ENCODE results near the gene SCFD2.
"Not testable (repeated sequence)": the region's sequence is repeated elsewhere in the genome, so short reads cannot be mapped to it uniquely, and the experiment has no call there.

Gene SCFD2

GRCh38 chr4:53346392-53346791 lies 19.5 kb downstream of the SCFD2 start:
- DNase-seq (ENCODE audit: low read depth), result not testable (repeated sequence)

- not testable (repeated sequence) for DNase-seq (ENCODE audit: low read depth)
These were observed 25.7 kb downstream of the SCFD2 start for GRCh38 chr4:53340145-53340544.

DNA sequence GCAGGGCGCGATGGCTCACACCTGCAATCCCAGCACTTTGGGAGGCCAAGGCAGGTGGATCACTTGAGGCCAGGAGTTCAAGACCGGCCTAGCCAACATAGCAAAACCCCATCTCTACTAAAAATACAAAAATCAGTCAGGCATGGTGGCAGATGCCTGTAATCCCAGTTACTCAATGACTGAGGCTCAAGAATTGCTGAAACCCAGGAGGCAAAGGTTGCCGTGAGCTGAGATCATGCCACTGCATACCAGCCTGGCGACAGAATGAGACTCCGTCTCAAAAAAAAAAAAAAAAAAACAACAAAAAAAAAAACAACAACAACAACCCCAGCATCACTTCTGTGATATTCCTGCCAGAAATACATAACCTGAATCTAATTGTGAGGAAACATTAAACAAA lies 30.9 kb downstream of the SCFD2 start:
- DNase-seq (ENCODE audit: low read depth), result not testable (repeated sequence)

DNA sequence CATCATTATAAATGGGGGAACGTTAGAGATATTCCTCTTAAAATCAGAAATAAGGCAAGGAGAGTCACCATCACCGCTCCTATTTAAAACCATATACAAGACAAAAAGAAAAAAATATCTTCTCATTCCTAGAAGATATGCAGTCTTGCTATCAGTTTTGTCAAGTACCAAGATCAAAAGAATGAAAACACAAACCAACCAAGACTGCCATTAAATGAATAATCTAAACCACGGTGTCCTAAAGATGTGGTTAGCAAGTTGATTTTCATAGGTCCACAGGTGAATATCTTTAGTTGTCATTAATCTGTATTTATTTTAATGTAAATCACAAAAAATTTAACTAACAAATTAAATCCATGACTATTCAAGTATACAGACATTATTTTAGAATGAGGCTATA lies 39.3 kb downstream of the SCFD2 start:
- DNase-seq (ENCODE audit: low read depth), result no peak

GRCh38 chr4:53322696-53323095 lies 43.2 kb downstream of the SCFD2 start:
- no peak for DNase-seq (ENCODE audit: low read depth)

DNA sequence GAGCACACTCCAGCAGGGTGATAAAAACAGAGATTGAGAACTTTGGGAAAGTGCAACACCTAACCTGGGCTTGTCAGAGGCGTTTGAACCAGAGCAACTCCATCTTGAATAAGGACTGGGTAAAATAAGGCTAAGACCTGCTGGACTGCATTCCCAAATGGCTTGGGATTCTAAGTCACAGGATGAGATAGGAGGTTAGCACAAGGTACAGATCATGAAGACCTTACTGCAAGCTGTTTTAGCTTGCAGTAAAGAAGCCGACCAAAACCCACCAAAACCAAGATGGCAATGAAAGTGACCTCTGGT lies 43.9 kb downstream of the SCFD2 start:
- DNase-seq (ENCODE audit: low read depth), result no peak

DNA sequence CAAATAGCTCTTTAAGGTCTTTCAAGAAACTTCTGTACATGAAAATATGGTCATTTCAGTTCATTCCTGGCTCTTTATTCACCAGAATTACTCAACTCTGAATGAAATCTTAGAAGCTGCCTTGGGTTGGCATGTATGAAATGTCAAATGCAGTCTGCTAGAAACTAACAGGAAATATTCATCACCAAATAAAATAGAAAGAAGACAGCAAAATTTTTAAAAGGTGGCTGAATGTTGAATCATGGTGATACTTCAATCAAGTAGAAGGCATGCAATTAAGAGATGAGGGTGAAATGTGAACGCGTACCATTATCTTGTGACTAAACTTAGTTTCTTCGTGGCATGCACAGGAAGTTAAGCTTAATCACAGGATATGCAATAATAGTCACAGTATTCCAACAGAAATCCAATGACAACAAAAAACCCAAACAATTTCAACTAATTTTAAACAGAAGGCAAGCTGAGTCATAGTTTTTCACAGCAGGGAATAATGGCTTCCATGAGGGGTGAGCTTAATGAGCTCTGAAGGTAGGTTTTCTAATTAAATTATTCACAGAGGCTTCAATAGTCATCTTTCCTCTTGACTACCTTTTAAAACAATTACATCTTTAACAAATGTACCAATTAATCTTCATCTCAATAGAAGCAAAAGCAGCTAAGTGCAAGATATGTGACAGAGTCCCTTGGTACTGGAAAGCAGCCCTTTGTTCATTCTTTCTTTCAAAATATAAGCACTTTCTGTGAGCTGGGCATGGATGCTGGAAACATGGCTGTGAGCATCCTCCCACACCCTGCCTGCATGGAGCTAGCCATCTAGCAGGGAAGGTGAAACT lies 44.5 kb downstream of the SCFD2 start:
- DNase-seq (ENCODE audit: low read depth), result no peak

DNA sequence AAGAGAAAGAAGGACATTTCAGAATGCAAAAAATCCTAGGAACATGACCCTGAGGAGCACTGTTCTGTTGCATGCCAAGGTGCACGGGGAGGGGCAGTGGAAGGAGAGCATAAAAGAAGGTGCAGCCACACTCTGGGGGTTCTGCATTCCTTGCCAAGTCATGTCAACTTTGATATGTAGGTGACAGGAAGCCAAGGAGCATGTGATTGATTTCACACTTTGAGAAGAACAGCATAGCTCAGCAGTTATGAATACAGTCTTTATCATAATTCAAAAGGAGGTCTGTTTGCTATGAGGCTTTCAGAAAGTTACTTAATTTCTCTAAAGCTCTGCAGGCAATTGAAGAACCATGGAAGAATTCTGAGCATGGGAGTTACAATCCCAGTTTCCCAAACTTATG lies 50.6 kb downstream of the SCFD2 start:
- DNase-seq (ENCODE audit: low read depth), result no peak

DNA sequence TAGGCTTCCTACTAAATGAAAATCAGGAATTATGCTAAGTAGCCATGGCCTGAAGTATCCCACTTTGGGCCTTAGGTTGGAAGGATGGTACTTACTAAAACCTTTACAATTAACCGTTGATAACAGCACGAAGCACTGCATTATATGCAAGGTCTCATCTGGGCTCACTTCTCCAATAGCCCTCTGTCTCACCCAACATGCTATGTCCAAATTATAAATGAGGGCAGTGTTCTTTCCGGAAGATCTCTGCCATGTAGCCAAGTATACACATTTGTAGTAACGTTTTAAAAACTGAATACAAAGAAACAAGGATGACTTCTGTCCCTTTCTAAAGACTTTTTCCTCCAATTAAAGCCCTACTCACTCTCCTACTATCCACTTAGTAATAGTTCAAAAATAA lies 51.6 kb downstream of the SCFD2 start:
- no peak for DNase-seq (ENCODE audit: low read depth)

DNA sequence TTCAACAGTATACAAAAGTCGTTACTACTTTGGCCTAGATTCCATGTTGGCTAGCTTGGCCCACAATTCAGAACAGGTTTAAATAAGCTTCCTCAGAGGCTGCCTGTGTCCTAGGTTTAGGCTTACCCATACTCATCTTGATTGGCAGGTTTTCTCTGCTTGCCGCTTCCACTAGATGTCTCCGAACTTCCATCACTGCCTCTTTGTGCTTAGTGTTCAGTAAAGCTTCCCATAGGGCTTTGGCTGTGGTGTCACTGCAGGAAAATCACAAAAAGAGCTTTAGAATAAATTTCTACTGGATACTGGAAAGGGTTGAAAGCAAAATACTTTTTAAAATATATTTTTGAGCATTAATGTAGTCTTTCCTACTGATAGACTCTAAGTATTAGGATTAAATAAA lies 52.4 kb downstream of the SCFD2 start:
- DNase-seq (ENCODE audit: low read depth), result no peak

DNA sequence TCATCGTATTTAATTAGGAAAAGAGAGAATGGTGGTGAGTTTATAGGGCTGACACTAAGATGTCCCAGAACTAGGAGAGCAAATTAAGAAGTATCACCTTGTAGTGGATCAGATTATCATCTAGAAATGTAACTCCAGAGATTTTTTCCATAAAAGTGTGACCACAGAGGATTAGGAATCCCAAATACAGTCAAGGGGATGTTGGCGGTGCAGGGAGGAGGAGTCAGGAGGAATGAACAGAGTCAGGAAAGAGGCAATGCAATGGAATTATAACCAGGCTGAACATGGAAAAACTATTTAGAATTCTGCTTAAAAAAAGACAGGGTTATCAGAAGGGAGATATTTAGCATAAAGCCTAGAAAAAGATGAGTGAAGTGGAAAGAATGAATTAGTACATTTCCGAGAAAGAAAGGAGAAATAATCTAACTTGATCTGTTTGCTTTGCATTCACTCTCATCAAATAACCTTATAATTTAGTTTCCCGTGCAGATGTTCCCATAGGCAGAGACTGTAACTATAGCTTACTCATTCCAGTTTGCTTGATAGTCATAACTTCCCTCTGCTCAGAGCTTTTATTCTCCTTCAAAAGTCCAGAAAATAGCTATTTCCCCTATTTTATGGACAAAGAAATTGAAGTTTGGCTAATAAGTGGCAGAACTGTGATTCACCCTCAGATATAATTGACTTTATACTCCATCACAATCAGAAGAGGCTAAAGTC lies 56.4 kb downstream of the SCFD2 start:
- DNase-seq (ENCODE audit: low read depth), result no peak

- DNase-seq (ENCODE audit: low read depth), result no peak
These were observed 57.8 kb downstream of the SCFD2 start for GRCh38 chr4:53307819-53308780.

- no peak for DNase-seq (ENCODE audit: low read depth)
These were observed 58.7 kb downstream of the SCFD2 start for GRCh38 chr4:53307210-53307609.

DNA sequence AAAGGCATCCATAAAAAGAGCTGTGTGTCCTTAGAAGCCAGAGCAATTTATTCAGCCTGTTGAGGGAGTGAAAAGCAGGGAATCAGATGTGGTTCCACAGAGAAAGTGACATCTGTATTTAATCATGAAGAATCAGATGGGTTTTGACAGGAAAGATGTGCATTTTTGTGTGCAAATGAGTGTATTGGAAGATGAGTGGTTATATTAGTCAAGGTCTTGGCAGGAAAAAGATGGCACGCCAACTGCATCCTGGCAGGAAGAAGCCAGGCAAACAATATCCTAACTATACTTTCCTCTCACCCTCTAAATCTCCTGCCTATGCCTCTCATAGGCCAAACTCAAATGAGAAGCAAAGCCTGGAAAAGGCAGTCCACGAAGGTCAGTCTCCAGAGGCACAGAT lies 59.1 kb downstream of the SCFD2 start:
- no peak for DNase-seq (ENCODE audit: low read depth)

GRCh38 chr4:53292209-53292608 lies 73.7 kb downstream of the SCFD2 start:
- not testable (repeated sequence) for DNase-seq (ENCODE audit: low read depth)

DNA sequence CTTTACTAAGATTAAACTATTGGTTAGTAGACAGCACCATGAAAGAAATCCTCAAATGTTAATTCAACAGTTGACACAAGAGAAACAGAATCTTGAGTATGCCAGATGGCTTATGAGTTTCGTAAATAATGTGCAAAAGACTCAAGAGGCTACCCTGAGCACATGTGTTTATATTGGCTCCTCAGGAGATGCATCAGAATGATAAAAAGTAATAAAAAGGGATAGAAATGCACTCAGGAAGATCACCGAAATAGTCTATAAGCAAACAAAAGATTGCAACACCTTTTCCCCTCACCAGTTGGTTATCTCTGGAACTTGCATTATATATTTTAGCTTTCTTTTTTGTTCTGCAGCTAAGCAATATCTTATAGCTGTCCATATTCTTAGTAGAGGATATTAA lies 84.4 kb downstream of the SCFD2 start:
- DNase-seq (ENCODE audit: low read depth), result no peak

DNA sequence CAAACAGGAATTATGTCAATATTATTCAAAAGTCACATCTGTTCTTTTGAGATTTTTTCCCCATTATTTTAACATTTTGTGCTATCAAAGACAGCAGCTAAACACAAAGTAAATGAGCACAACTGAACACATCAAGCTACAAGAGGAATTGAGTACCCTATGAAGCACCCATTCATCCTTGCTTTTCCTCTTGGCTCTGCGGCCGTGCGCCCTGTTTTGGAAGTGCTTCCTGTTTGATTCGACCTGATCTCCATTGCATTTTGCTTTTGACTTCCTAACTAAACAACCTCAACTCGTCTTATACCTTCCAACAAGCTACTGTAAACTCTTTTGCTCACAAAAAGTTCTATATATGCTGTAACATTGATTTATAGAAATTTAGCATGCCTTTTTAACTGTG lies 85.0 kb downstream of the SCFD2 start:
- DNase-seq (ENCODE audit: low read depth), result no peak

DNA sequence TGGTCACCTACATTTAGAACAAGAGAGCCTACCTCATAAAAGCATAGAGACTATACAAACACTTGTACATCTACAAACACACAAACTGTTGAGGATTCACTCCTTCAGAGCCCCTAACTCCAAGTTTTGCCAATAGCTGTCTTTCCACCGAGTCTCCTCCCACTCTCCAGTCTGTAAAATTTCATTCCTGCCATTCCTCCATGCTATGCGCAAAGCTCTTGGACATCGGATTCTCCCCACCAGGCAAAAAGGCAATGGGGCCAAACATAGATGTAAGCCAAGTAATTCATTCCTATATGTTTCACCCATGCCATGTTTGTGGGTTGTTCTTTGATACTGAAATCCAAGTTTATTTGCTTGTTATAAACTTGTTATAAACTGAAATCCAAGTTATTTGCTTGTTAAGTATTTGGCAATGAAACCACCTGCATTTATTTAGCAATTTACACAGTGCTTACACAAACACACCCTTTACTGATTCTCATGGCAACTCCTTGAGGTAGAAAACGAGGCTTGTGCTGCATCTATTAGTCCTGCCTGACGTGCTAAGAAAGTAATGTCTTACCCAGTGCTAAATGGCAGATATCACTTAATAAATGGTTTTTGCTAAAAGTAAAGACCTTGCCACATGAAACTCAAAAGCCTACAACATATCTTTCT lies 91.1 kb downstream of the SCFD2 start:
- no peak for DNase-seq (ENCODE audit: low read depth)

DNA sequence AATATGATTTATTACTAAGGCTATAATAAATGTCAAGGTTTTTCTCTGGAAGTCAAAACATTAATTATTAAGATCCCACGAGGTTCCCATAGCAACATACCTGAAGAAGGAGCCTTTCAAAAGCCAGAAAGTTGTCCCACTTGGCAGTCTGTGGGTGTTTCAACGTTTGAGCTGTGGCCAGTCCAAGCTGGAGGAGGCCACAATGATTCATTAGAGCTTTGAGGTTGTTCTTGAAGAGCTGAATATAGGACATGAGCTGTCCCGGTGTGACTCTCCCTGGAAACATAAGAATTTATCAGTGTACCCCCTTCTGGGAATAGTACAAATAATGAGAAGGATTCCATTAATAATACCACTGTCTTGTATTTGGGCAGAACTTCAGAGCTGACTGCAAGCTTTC lies 92.1 kb downstream of the SCFD2 start:
- no peak for DNase-seq (ENCODE audit: low read depth)

DNA sequence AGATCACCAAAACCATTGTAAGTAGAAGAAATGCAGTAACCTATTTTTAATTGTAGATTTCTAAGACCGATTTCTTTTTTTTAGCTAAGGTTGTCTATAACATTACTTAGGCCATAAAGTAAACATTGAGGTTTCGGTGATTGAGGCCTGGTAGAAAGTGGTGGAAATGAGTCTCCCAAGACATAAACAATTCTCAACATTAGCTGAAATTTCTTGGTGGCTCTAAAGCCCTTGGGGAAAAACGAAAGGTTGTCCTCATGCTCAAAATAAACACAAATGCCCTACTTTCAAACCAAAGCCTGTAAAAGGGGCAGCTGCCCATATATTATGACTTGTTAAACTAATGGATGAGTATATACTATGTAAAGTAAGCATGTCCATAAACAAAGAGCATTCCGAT lies 98.8 kb downstream of the SCFD2 start:
- DNase-seq (ENCODE audit: low read depth), result no peak

GRCh38 chr4:53255986-53256385 lies 109.9 kb downstream of the SCFD2 start:
- not testable (repeated sequence) for DNase-seq (ENCODE audit: low read depth)

GRCh38 chr4:53240573-53240972 lies 125.3 kb downstream of the SCFD2 start:
- DNase-seq (ENCODE audit: low read depth), result no peak

Data from T follicular helper cell (primary cell).